HG03521 (cell line): Measurements from ENCODE around the gene CAMK2B.

Experiments
- ATAC-seq: cut with Tn5 transposase; IDR thresholded peaks from one replicate; pipeline ENCODE4 v1.9.1; 2021; ENCODE audit warnings: mild to moderate bottlenecking, moderate library complexity; ENCODE audit not compliant: unreplicated experiment

Gene CAMK2B

GRCh38 chr7:44235066-44235465 lies 90.3 kb downstream of the CAMK2B start:
- no peak for ATAC-seq

GRCh38 chr7:44232901-44233715 lies 92.3 kb downstream of the CAMK2B start:
- ATAC-seq = no peak

GRCh38 chr7:44232396-44232795 lies 93.0 kb downstream of the CAMK2B start:
- no peak for ATAC-seq

GRCh38 chr7:44231088-44231487 lies 94.3 kb downstream of the CAMK2B start:
- ATAC-seq = no peak

- no peak for ATAC-seq
Observed at GRCh38 chr7:44230286-44230685, 95.1 kb downstream of the CAMK2B start.

GRCh38 chr7:44229546-44230105 lies 95.8 kb downstream of the CAMK2B start:
- no peak for ATAC-seq

GRCh38 chr7:44228571-44229350 lies 96.6 kb downstream of the CAMK2B start:
- ATAC-seq = no peak

- ATAC-seq = no peak
Observed at GRCh38 chr7:44227911-44228310, 97.5 kb downstream of the CAMK2B start.

- ATAC-seq = no peak
Observed at GRCh38 chr7:44226396-44226753, 99.0 kb downstream of the CAMK2B start.

- ATAC-seq = no peak
Observed at GRCh38 chr7:44225566-44226395, 99.6 kb downstream of the CAMK2B start.

GRCh38 chr7:44224974-44225565 lies 100.3 kb downstream of the CAMK2B start:
- ATAC-seq = no peak

- ATAC-seq = no peak
Observed at GRCh38 chr7:44224080-44224973, 101.1 kb downstream of the CAMK2B start.

- ATAC-seq = no peak
Observed at GRCh38 chr7:44223362-44224079, 101.9 kb downstream of the CAMK2B start.

- ATAC-seq = no peak
Observed at GRCh38 chr7:44222776-44223261, 102.6 kb downstream of the CAMK2B start.

GRCh38 chr7:44222074-44222473 lies 103.3 kb downstream of the CAMK2B start:
- no peak for ATAC-seq

- ATAC-seq = no peak
Observed at GRCh38 chr7:44221231-44221791, 104.1 kb downstream of the CAMK2B start.

- no peak for ATAC-seq
Observed at GRCh38 chr7:44220358-44221112, 104.9 kb downstream of the CAMK2B start.

GRCh38 chr7:44220046-44220357 lies 105.4 kb downstream of the CAMK2B start:
- no peak for ATAC-seq
